Amniotic epithelial cell (primary cell): ENCODE data around the gene FOXRED1.

ENCODE experiments used
- DNase-seq: peaks from one replicate; pipeline ENCODE4 v3.0.0-alpha.2; 2010; ENCODE audit warnings: low read depth

The FOXRED1 gene

DNA sequence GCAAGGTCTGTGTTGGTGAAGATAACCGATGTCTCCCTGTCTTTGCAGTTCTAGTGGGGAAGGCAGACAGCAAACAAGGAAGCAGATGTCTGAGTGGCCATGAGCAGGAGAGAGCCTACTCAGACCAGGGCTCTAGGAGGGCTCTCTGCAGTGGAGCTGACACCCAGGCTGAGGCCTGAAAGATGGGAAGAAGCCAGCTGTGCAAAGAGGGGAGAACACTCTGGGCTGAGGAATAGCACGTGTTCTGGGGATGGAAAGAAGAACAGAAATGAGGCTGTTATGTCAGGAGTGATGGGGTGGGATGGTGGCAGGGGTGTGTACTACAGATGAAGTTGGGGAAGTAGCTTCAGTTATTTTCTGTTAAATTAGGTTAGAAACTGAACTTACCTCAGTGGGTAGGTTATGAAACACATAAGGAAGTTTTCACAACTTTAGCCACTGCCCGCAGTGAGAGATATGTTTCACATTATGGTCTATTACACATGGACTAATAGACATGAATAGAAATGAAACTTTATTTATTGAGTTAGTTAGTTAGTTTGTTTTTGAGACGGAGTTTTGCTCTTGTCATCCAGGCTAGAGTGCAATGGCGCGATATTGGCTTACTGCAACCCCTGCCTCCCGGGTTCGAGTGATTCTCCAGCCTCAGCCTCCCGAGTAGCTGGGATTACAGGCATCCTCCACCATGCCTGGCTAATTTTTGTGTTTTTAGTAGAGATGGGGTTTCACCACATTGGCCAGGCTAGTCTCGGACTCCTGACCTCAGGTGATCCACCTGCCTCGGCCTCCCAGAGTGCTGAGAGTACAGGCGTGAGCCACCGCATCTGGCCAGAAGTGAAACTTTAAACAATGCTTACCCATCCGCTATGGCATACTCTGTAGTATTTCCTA is 42.7 kb downstream of the FOXRED1 start:
- peak; percentile 46 for DNase-seq

GRCh38 chr11:126312961-126313360 is 44.0 kb downstream of the FOXRED1 start:
- no peak for DNase-seq

GRCh38 chr11:126313826-126314225 is 44.9 kb downstream of the FOXRED1 start:
- no peak for DNase-seq

- no peak for DNase-seq
Observed at GRCh38 chr11:126317432-126317755, 48.4 kb downstream of the FOXRED1 start.

DNA sequence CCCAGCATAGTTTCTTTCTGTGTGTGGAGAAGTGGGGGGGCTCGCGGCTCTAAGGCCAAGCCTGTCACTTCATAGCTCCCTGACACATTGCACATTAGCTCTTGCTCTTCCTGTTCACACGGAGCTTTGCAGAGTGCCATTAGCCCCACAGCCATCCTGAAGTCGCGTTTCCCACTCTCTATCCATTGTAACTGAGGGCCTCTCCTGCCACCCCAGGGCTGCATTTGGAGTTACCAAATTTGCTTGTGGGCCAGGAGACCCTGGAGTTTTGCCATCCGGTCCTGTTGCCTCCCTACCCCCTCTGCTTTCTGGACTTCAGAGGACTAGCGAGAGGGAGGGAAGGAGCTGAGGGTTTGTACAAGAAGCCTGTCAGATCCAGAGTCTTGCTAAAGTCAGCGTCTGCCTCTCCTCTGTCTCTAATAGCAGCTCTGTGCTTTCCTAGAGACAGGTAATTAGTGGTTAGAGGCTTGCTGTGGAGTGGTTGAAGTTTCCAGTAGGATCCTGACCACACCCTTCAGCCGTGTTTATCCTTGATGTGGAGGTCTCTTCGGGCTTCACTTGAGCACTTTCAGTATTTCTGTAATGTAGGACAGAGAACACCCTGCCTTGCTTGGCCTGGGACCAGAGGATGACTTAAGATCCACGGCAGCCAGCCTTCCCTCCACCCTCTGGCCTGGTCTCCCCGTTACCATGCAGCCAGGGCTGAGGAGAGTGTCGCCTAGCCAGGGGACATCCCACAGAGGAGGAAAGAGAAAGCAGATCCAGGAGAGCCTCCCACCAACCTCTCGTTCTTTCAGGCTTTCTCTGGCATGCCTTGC is 49.0 kb downstream of the FOXRED1 start:
- DNase-seq = peak; percentile 76

GRCh38 chr11:126318574-126319373 is 49.8 kb downstream of the FOXRED1 start:
- DNase-seq = peak; percentile 96

GRCh38 chr11:126319374-126319740 is 50.4 kb downstream of the FOXRED1 start:
- no peak for DNase-seq

DNA sequence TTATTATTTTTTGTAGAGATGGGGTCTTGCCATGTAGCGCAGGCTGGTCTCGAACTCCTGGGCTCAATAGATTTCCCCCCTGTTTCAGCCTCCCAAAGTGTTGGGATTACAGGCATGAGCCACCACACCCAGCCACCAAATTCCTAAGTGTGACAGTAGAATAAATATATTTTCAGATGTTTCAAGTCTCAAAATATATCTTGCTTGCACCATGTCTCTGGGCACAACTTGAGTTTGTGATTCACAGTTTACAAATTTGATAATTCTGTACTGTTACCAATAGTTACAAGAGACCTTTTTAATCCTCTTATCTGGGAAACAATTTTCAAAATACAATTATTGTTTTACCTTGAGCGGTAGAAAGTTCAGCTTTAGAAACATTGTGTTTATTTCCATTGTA is 54.0 kb downstream of the FOXRED1 start:
- DNase-seq = no peak

- no peak for DNase-seq
Observed at GRCh38 chr11:126327281-126328000, 58.5 kb downstream of the FOXRED1 start.
